Measurements from ENCODE around the gene INTS6.

- TF ChIP-seq CTCF (optimal IDR thresholded peaks at IDR 0.05 in 1 of 3, IDR thresholded peaks at IDR 0.05 in 1 of 3, conservative IDR thresholded peaks at IDR 0.05 in 1 of 3; ENCODE audit: extremely low read depth in 1 of 3, insufficient read depth in 2 of 3, low read length in 3 of 3), result no peak
- no peak for TF ChIP-seq EZH2 (IDR thresholded peaks at IDR 0.05; ENCODE audit: low read length)
These were observed 134.0 kb downstream of the INTS6 start for GRCh38 chr13:51318876-51319275.

All from keratinocyte (primary cell).